ENCODE measurements around the gene OGN.
"Not testable (repeated sequence)": the region's sequence is repeated elsewhere in the genome, so short reads cannot be mapped to it uniquely, and the experiment has no call there.

The OGN gene, protein sequence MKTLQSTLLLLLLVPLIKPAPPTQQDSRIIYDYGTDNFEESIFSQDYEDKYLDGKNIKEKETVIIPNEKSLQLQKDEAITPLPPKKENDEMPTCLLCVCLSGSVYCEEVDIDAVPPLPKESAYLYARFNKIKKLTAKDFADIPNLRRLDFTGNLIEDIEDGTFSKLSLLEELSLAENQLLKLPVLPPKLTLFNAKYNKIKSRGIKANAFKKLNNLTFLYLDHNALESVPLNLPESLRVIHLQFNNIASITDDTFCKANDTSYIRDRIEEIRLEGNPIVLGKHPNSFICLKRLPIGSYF

DNA sequence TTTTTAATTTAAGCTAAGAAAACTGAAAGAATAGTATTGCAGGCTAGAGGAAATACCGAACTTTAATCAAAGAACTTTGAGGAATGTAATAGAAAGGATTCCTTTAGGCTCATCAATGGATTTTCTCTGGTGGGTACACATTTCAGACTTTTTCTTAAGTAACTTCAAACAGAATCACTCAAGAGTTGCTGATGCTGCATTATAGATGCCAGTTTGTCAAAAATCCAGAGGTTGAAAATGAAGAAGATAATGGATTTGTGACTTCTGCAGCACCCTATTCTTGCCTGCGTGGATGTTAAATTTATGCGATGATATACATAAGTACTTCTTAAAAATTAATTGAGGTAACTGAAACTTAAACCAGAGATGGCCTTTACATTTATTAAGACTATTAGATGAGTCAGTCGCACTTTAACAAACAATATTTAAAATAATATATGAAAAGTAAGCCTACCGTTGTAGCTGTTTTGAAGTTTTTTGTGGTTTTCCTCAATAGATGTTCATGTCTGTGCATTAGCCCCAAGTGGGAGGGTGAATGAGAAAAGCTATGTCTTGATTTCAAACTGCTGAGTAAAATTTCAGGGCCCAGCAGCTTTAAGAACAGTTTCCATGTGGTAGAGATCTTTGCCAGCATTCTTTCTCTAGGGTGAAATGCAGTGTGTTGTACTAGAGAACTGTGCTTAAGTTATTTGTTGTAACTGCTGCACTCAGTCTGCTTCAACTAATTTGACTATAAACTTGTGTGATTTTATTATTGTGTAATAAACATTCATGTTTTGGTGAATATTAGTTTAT, at the start of gene OGN:
Gene OGN (minus strand): TSS at position 537 of the 795 bp plus-strand sequence. CDS start 1,171 bp downstream, outside the sequence.
- no peak for DNase-seq

DNA sequence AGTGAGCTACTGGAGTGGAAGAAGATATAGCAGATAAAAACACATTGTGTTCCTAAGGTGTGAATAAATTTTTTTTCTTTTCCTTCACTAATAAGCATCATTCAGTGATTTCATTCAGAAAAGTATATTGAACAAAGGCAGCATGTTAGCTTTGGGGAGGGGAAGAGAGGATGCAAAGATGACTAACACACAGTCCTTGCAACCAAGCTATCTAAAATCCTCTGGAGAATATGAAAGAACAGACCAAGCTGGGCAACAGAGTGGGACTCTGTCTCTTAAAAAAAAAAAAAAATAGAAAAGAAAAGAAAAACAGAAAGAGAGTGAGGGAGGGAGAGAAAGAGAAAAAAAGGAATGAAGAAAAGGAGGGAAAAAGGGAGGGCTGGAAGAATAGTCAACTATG, 42.2 kb upstream of the OGN start:
- DNase-seq, result no peak

DNA sequence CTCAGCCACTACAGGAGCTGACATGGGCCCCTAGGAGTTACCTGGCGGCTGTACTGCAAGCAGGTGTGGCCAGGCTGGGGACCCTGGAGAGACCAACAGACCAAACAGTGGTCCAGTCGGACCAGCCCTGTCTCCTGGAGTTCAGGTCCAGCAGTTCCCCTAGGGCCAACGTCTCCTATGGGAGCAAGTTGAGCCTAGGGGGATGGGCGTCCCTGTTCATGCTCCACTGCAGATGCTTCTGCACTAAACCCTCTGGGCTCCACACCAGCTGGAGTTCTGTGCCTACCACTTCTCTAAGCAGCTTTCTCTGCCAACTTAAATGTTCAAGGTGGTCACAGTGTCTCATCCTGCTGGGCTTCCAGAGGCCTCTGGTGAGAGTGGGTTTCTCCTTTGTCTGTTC, 40.5 kb upstream of the OGN start:
- DNase-seq, result no peak

DNA sequence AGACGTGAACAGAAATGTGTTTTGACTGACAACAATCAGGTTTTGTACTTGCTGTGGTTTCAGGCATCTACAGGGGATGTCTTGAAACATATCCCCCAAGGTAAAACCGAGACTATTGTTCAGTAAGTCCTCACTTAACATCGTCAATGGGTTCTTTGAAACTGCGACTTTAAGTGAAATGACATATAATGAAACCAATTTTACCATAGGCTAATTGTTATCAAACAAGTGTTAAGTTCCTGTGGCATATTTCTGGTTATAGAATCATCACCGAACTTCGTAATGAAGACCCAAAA, 36.3 kb upstream of the OGN start:
- no peak for DNase-seq

DNA sequence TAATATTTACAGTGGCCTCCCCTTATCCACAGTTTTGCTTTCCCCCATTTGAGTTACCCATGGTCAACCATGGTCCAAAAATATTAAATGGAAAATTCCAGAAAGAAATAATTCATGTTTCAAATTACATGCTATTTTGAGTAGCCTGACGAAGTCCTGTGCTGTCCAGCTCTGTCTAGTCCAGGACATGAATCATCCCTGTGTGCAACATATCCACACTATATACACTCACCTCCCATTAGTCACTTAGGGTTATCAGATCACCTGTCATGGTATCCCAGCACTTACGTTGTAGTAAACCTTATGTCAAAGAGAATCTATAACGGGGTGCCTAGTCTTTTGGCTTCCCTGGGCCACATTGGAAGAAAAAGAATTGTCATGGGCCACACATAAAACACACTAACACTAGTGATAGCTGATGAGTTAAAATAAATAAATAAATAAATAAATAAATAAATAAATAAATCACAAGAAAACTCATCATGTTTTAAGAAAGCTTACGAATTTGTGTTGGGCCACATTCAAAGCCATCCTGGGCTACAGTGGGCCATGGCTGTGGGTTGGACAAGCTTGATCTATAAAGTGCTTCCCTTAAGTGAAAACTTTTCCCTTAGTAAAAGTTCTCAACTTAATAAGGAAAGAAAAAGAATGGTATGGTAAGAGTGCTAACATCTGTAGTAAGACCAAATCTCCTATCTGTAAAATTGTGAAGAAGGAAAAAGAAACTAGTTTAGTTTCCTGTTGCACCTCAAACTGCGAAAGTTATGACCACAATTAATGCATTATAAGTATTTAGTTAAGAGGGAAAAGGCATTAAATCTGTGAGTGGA, 35.8 kb upstream of the OGN start:
- no peak for DNase-seq

DNA sequence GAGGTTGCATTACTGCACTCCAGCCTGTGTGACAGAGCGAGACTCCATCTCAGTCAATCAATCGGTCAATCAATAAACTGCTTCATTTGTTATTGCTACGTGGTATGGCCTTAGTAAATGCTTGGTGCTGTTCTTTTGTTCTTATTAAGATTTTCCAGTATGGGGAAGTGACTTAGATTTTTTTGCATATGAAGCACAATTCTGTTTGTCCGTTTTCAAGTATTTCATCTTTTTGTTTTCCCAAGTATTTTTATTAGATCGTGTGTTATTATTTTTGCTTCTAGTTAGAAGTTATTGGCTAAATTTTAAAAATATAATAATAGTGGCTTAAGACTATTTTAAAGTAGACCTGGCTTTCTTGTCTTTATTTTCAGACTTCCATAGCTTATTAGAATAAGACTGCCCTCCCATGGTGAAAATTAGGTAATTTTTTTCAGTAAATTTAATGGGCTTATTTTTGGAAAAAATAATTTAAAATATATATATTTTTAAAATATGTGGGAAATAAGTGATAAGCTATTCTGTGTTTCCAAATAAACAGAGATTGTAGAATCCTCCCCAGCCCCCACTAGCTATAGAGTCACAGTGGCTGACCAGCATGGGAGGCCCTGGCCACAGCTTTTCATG, 34.6 kb upstream of the OGN start:
- no peak for DNase-seq

DNA sequence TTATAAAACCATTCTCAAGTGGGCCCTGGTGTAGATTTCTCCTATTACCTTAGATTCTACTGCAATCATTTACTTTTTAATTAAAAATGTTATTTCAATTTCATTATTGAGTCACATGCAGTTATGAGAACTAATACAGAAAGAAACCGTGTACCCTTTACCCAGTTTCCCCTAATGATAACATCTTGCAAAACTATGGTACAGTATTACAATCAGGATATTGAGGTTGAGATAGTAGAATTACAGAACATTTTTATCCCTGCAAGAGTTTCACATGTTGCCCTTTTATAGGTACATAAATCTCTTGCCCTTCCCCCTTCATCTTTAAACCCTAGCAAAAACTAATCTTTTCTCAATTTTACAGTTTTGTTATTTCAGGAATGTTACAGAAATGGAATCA, 30.9 kb upstream of the OGN start:
- DNase-seq, result no peak

DNA sequence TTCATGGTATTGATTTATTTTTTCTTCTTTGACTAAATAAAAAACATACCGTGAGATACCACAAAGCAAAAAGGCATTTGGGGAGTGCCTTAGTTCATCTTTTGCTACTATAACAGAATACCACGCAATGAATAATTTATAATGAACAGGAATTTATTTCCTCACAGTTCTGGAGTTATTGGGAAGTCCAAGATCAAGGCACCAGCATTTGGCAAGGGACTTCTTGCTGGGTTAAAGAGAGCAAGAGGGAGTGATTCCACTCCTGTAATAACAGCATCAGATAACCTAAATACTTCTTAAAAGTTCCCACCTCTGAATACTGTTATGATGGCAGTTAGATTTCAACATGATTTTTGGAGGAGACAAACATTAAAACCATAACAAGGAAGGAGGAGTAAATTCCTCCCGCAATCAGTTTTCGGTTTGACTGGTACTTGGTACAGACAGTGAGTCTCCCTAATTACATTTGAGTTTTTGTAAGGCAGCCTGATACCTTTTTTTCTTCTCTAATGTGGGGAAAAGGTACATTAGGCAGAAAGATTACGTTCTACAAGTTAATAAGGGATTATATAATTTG, 28.7 kb upstream of the OGN start:
- DNase-seq, result no peak

DNA sequence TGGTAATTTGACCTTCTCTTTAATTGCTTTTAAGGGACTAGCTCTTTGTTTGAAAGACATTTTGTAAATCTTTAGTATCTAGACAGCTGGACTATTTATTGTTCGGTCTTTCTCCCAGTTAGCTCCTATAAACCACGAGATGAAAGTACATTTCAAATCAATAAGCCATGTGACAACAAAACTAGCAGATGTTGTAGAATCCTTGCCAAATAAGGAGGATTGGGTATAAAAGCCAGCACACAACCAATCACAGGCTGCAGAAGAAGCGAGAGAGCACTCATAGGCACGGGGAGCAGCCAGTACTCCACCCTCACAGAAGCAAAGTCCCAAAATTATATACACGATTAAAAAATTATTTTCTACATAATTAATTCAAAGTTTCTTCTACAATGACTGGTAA, 28.0 kb upstream of the OGN start:
- no peak for DNase-seq

DNA sequence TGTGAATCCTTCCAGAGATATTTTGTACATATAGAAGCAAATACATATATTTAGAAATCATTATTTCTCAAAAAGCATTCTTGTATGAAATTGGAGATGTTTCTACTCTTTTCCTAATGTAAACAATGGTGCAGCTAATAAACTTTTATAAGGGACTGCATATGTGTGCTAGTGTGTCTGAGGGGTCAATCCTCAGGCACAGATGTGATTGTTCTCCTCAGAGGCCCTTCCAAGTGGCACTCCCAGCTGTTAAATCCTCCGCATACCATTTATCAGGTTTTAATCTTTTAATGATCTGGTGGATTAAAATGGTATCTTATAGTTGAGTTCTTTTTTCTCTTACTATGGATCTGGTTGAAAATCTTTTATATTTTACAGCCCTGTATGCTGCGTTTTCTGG, 25.5 kb upstream of the OGN start:
- no peak for DNase-seq

DNA sequence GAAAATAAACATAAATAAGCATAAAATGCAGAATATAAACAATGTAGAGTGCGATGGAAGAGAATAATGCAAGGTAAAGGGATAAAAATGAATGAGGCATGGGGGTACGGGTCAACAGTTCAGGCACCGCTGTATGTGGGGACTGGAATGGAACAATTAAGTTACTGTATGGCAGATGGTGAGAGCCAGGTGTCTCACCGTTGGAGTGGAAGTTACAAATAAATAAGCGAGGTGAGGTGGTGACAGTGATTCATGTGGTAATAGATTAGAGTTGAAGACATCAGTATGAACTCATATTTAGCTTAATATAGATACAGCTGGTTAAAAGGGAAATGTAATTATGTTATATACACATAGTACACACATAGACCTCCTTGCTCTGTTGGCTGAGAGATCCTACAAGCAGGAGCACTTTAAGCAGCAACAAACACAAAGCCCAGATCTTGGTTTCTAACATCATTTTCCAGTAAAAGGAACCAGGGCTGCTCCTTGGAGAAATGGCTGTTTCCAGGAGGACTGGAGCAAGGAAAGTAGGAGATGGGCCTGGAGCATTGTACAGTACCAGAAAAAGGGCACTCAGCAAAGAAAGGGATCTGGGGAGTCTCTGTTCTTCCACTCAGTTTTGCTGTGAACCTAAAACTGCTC, 22.2 kb upstream of the OGN start:
- DNase-seq, result no peak

DNA sequence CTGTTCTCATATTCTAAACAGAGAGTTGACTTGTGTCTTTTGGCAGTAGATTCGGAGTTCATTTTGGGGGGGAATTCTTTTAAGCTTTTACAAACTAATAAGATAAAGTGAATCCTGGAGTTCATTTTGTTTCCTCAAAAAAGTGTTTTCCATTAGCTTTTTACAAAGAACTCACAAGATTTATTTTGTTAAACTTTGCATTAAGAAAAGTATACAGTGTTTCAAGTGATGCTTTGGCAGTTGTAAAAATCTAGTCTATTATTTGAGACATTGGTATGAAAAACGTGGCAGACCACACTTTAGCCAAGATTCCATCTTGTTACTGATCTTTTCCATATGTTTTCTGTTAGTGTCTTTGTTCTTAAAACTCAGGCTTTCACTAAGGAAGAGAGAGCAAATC, 21.1 kb upstream of the OGN start:
- no peak for DNase-seq

DNA sequence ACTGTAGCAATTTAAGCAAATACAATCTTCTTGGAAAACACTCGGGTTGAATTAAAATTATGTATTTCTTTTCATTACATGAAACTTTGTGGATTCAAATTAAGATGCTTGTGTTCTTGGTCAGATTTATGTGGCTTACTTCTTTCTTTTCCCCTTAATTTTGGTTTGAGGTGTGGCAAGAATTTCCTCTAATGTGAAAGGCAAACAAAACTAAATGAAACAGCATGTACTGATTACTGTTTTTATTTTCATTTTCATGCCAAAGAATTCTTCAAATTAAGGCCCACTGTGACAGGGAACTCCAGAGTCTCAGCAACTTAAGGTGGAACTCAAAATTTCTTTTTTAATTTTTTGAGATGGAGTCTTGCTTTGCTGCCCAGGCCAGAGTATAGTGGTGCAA, 20.0 kb upstream of the OGN start, which contains the start of gene OMD:
Gene OMD (minus strand): TSS at position 132 of the 400 bp plus-strand sequence. CDS start 6,913 bp downstream, outside the sequence.
- DNase-seq, result no peak

DNA sequence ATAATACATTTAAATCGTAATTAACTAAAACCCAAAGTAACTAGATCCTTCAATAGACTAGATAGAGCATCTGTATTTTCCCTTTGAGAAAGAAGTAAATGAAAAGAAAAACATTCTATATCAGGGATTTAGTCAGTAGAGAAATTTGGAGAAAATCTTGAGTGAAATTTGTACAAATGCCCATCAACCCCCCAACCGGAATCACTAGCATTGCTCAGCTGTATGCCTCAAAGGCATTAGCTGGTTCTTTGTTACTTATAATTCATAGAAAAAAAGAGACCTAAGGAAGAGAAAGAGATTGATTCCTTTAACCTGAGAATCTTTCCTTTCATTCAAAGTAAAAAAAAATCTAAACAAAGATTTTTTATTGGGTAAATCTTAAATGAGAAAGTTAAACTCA, 19.2 kb upstream of the OGN start:
- DNase-seq, result no peak

DNA sequence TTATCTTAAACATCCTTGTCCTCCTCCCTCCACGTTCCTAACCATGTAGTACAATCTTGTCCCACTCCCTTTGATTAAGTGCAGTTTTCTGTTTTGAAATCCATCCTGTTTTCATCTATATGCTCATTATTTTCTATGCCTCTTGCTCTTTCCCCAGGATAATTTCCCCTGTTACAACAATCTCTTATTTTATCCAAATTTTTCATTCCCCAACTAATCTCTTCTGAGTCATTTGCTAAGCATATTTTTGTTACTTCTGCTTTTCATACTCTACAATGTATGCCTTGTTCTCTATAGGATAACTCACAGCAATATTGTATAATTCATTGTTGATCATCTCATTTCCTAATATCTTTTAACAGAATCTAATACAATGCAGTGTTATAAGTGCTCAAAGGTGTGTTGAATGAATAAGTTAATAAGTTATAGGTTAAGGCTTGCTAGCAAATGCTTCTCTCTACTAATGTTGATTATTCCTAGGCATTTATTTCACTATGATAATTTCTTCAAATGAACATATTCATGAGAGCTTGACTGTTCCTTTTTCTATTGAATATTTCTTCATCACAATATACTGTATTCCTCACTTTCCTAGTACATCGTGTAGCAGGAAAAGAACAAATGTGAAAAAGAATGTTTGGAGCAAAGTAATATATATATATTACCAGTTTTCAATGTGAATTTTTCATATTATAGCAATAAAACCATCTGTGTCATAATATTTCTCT, 18.4 kb upstream of the OGN start:
- DNase-seq, result no peak

DNA sequence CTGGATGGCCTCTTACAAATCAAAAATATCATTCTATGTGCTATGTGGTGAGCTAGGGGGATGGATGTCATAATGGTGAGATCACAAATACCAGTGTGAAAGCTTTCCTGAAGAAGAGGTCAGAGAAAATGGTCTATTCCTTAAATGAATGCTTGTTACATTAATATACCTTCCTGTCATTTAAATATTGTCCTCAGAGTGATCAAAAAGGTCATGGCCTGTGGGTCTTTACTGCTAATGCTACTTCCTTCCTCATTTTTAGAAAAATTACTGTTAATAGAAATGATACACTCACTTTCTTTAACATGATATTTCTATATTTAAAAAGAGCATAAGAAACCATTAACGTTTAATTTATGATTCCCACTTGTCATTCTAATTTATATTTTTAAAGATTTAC, 10.2 kb upstream of the OGN start:
- no peak for DNase-seq

DNA sequence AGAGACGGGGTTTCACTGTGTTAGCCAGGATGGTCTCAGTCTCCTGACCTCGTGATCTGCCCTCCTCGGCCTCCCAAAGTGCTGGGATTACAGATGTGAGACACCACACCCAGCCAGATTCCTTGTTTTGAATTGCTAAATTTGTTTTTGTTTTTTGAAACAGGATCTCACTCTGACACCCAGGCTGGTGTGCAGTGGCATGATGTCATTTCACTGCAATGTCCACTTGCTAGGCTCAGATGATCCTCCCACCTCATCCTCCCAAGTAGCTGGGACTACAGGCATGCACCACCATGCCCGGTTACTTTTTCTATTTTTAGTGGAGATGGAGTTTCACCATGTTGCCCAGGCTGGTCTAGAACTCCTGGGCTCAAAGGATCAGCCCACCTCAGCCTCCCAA, 6.8 kb upstream of the OGN start:
- not testable (repeated sequence) for DNase-seq

DNA sequence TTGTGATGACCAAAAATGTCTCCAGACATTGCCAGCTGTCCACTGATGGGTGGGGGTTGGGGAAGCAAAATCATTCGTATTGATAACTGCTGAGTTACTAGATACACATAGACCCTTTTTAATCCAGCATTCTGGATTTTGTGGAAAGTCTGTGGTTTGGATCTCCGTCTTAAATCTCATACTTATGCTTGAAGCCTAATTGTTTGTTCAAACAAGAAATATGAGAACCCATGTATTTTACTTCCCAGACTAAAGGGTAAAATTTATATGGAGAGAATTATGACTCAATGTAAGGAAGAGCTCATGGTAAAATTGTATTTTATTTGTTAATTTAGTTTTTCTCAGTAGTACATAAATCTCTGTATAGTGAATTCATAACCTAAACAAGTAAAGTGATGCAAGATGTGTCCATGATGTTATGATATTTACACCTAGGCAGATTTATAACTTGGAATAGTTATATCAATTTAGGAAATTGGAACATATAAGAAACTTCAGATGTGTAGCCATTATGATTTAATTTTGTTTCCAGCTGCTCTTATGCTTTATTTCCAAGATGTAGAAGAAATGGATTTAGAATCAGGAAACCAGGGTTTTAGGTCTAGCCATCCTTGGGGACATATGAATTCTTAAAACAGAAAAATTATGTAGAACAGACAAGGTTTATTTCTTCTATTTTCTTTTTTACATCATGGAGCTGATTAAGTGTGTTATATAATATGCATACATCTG, 4.5 kb upstream of the OGN start:
- DNase-seq, result no peak

DNA sequence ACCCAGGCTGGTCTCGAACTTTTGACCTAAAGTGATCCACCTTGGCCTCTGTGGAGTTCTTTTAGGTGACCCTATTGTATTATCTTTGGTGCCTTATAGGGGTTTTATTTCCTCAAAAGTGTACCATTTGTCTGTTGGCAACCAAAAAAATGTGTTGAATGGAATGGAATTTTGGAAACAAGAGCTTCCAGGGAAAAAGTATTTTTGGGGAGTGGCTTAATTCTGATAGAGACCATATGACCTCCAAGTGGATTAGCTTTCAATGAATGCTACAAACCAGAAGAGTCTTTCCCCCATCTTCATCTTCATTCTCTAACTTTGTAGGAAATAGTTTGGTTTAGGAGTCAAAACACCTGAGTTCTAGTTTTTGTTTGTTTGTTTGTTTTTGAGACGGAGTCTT, 3.4 kb upstream of the OGN start:
- no peak for DNase-seq

DNA sequence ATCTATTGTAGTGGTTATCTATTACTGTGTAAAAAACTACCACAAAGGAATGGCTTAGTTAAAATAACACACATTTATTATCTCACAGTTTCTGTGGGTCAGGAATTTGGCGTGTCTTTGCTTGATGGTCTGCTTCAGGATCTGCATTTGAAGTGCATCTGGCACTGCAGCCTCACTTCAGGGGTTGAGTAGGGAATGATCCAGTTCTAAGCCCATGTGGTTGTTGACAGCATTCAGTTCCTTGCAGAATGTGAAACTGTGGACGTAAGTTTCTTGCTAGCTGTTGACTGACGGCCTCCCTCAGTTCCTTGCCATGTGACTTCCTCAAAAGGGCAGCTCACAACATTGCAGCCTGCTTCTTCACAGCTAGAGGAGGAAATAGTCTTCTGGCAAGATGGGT, 2.1 kb upstream of the OGN start:
- peak; percentile 14 for DNase-seq

DNA sequence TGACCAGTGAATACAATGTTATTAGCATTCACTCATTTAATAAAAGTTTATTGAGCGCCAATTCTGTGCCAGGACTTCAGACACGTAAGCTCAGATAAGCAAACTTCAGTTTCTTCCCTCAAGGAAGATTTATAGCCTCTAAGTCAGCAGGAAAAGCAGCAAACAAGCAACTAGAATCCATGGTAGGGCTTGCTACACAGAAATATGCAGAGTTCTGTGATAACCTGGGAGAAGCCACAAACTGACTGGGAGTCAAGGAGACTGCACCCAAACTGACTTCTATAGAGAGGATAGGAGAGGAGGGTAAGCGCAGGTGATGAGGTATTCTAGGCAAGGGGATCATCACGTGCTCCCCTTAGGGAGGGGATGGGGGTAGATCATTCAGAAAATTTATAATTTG, 1.4 kb upstream of the OGN start:
- DNase-seq, result no peak
